GM19023 (cell line): ENCODE measurements around the gene NEDD1.

Experiments
- ATAC-seq: cut with Tn5 transposase; IDR thresholded peaks from one replicate; pipeline ENCODE4 v1.9.1; 2021; ENCODE audit warnings: mild to moderate bottlenecking, moderate library complexity; ENCODE audit not compliant: unreplicated experiment

NEDD1 gene, protein sequence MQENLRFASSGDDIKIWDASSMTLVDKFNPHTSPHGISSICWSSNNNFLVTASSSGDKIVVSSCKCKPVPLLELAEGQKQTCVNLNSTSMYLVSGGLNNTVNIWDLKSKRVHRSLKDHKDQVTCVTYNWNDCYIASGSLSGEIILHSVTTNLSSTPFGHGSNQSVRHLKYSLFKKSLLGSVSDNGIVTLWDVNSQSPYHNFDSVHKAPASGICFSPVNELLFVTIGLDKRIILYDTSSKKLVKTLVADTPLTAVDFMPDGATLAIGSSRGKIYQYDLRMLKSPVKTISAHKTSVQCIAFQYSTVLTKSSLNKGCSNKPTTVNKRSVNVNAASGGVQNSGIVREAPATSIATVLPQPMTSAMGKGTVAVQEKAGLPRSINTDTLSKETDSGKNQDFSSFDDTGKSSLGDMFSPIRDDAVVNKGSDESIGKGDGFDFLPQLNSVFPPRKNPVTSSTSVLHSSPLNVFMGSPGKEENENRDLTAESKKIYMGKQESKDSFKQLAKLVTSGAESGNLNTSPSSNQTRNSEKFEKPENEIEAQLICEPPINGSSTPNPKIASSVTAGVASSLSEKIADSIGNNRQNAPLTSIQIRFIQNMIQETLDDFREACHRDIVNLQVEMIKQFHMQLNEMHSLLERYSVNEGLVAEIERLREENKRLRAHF

DNA sequence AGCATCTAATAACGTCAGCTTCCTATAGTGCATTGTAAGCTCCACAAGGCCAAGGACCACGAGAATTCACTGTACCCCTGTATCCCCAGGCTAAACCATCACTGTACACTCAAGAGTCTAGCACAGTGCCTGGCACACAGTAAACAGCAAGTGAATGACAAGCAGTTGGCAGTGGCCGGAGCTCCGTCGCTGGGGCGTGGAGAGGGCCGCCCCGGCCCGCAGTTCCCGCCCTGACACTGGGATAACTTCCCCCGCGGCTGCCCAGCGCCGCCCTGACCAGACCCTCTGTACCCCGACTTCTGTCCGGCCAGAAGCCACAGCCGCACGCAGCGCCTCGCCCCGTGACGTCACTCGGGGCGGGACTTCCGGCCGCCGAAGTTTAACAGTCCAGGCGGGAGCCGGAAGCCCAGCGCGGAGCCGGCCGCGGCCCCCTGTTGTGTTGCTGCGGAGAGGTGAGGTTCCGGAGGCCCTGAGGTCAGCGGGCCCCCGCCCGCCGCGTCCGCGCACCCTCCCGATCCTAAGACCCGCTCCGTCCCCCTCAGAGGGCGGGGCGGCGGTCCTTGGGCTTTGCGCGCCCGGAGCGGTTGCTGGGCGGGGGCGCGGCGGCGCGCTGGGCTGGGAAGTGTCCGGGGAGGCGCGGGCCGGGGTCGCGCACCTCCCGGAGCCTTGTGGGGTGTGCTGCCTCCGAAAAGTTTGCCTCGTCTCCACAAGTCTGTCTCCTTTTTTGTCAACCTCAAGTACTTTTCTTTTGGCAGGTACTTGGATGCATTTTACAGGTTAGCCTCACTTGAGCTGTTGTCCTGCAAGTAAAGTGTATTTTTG, at the start of gene NEDD1:
Gene NEDD1 (plus strand): TSS at position 409 of the 822 bp plus-strand sequence. CDS start 2,503 bp downstream, outside the sequence.
- peak; percentile 97 for ATAC-seq

DNA sequence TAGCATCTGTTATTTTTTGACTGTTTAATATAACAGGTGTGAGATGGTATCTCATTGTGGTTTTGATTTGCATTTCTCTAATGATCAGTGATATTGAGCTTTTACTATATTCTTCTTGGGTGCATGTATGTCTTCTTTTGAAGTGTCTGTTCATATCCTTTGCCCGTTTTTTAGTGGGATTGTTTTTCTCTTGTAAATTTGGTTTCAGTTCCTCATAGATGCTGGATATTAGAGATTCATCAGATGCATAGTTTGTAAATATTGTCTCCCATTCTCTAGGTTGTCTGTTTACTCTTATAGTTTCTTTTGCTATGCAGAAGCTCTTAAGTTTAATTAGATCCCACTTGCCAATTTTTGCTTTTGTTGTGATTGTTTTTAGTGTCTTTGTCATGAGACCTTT, 48.9 kb upstream of the NEDD1 start:
- no peak for ATAC-seq

DNA sequence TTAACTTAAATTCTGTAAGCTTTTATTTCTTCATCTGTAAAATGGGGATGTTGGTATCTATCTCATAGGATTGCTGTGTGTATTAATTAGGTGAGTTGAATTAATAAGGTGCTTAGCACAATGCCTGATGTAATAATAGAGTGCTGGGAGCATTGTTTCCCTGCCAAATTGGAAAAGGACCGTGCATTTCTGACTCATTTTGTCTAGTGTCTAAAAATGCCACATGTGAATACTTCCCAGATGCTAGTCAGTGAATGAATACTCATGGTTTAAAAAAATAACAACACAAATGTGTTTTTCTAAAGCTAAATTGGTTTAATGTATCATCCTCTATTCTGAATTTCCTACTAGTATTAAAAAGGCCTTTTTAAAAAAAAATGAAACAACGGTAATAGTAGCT, 45.4 kb upstream of the NEDD1 start:
- no peak for ATAC-seq

DNA sequence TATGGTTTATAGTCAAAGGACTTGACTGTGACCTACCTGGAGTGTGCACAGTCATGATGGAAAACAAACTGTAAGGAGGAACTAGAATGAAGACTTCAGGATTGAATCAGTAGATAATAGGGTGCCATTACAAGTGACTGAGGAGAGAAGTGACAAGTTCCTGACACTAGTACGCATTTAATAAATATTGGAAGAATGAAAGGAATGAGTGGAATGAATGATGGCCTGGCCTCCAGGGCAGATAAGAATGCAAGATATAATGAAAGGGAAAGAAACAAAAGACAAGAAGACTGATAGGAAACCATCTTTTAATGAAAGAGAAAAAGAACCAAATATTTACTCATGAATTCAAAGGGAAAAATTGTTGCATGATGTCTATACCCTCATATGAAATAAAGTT, 44.7 kb upstream of the NEDD1 start:
- ATAC-seq: no peak

DNA sequence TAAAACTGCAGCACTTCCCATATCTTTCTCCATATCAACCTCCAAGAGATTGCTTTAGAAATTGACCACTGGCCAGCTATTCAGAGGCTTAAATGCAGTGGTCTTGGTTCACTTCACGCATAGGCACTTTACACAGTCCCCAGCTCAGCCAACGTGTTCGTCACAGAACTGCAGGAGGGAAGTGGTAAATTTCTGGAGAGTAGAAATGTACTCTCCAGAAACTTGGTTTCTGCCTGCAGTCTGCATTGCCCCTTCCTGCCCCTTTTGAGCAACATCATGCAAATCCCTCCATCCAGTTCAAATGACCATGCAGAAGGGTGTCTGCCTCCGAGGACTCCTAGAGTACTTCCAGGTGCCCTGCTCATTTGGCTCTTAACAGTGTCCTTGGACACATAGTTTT, 42.7 kb upstream of the NEDD1 start:
- no peak for ATAC-seq

DNA sequence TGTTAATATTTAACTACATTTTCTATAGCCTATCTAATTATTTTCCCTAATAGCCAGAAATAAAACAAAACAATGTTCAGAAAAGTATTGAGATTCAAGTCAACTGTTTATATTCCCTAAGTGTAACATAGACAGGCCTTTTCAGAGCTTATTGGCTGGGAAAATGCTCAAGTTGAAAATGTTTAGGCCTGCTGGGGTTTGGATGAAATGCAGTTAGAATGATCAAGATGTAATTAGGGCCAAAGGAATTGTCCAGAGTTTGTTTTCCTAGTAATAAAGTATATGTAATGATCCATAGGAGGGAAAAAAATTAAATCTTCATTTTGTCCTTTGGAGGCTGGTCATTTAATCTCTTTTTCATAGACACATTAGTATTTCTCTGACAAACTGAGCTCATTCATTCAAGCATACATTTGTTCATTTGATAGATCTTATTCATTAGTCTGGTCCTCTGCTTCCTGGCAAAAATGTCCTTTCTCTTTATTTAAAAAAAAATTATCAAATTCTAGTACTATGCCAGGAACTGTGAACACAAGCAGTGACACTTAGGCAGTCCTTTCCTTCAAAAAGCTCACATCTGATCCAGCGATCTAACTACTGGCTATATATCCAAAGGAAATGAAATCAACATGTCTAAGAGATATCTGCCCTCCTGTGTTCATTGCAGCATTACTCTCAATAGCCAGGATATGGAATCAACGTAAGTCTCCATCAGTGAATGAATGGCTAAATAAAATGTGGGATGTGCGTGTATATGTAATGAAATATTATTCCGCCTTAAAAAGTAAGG, 40.1 kb upstream of the NEDD1 start:
- ATAC-seq: no peak

DNA sequence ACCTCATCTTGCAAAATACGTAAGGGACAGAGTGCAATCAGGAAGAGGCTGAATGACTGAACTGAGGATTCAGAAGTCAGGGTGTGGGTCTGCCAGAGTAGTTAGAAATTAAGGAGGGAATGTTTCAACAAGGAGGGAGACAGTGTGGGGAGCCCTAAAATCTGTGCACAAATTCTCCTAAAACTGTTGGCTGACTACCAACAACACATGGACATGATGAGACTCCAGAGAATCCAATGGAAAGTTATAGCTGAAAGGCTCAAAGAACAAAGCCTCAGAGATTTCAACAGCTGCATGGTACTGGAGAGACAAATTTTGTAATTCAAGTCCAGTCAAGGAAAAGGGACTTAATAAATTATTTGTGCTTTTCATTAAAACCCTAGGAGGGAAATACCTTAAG, 36.1 kb upstream of the NEDD1 start:
- ATAC-seq: no peak

DNA sequence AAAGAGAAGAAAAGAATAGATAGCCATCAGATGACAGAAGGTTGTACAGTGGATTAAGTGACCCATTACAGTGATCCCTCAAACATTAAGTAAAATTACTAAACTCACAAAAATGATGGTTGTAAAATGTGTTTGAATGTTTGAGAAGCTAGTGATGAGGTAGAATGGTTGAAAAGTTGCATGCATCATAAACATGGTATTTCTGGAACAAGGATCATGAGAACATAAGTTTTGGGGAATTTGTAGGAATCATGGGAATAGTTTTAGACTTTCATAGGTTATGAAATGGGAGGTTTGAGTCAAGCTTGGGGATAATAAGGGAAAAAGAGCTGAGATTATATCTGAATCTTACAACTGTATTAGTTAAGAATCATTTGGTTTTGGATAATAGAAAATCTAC, 34.1 kb upstream of the NEDD1 start:
- ATAC-seq: no peak

DNA sequence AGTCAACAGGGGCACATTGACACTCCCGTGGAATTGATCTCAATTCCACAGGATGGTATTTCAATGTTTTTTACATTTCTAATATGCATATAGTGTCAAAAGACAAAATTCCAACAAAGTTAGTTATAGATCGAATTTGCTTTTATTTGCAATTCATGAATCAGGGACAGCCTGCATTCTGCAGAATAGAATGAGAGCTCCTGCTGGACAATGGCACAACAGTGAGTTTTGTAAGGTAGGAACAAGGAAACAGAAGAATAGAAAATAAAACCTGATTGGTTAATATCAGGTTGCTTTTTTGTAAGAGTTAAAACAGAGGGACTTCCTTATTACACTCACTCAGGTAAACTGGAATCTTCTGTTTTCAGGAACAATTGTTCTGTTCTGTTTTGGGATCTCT, 32.8 kb upstream of the NEDD1 start:
- no peak for ATAC-seq

DNA sequence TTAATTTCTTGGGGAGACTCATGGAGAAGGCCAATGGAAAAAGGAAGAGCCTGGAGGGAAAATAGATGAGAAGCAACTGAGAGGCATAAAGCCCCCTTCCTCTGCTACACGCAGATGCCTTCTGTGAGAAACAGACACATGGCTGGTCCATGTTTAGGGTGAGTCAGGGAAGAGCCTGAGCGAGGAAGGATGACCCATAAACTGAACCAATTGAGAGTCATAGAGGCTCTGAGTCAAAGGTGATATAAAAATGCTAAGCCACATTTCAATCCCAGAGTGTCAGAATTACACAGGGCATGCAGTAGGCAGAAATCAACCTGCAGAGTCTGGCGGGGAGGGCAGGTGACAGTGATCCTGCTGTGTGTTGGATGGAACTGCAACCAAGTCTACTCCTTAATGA, 30.1 kb upstream of the NEDD1 start:
- ATAC-seq: no peak

DNA sequence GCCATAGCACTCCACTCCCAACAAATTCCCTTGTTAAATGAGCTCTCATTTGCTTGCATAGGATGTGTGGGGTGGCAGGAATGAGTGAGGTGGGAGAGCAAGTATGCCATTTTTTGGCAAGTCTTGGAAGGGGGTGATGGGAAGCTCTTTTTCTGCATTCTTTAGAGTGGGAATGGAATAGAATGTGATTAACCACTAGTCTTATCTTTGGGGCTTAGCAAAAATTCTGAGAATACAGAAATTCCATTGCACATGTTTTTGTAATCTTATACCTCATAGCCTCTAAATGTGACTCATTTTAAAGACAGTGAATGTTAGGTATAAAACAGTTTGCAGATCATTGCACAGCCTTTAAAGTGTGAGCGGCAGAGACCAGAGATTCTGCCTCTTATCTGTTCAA, 28.4 kb upstream of the NEDD1 start:
- no peak for ATAC-seq

DNA sequence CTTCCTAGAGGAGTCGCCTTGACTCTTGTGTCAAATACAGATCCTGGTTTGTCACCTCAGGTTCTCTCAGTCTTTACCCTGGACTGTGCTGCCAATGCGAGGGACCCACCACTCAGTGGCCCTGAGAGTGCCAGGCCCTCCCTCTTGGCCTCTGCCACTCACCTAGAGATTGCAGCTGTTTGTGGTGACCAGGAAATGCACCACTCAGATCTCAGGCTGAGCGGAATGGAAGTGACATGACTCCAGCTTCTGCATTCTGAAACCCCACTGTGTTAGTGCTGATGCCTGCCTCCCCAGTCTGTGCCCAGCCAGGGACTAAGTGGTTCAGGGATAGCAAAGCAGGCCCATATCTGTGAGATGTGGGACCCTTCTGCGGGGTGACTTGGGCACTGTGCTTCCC, 27.8 kb upstream of the NEDD1 start:
- ATAC-seq: no peak

DNA sequence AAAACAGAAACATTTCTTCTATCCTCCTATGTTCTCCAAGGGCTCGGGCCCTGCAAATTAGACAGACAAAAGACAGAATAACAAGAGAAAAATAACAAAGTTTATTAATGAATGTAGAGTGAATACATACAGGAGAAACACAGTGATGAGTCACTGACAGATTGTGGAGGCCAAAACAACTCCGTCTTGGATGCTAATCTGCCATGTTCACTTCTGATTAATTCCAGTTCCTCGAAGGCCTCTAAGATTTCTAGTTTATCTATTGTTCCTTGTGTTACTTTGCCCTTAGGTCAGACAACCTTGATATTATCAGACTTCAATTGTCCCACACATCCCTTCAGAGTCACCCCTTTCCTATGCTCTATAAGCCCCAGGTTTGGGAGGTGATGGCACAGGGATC, 26.8 kb upstream of the NEDD1 start:
- no peak for ATAC-seq

DNA sequence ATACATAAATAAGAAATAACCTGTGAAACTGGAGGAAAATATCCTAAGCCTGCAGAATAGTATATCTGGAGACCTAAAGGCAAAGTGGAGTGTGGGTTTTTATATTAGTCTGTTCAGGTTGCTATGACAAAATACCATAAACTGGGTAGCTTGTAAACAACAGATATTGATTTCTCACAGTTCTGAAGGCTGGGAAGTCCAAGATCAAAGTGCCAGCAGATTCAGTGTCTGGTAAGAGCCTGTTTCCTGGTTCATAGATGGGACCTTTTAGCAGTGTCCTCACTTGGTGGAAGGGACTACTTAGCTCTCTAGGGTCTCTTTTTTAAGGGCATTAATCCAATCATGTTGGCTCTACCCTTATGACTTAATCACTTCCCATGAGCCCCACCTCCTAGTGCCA, 25.4 kb upstream of the NEDD1 start:
- no peak for ATAC-seq

DNA sequence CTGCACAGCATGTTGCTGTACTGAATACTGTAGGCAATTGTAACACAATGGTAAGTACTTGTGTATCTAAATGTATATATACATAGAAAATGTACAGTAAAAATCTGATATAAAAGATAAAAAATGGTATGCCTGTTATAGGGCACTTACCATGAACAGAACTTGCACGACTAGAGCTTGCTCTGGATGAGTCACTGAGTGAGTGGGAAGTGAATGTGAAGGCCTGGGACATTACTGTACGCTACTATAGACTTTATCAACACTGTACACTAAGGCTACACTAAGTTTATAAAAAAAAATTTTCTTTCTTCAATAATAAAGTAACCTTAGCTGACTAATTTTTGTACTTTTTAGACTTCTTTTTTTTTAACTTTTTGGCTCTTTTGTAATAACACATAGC, 24.2 kb upstream of the NEDD1 start:
- no peak for ATAC-seq

DNA sequence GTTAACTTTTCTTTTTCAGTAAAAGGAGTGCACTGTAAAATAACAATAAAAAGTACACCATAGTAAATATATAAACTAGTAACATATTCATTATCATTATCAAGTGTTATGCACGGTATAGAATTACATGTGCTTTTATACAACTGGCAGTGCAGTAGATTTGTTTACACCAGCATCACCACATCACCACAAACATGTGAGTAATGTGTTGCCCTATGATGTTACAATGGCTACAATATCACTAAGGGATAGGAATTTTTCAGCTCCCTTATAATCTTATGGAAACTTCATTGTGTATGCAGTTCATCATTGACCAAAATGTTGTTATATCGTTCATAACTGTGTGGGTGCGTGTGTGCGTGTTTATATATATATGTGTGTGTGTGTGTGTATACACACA, 23.5 kb upstream of the NEDD1 start:
- ATAC-seq: no peak

DNA sequence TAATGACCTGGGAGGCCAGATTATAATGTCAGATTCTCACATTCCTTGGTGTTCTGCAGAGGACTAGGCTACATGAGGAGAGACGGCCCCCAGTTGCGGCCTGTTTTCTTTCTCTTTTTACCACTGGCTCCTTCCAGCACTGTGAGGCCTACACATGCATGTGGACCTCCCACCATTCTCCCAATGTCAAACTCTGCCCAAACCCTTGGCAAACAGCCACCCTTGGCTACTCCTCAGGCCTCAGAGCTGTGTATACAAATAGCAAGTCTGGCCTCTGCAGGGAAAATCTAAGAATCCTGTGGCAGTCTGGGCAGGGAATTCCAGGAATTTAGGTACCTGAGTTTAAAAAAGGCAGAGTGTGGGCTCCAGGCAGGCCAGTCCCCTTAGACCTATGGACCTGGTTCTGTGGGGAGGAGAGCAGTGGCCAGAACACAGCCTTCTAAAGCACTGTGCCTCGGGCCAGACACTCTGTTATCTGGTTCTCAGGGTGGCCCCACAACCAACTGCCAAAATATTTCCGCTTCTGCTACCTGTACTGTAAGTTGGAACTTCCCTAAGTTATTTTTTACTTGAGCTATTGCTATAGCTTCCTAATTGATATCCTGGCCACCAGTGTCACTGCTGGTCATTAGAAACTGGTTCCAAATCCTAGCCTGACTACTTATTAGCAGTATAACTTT, 19.9 kb upstream of the NEDD1 start:
- ATAC-seq: no peak

DNA sequence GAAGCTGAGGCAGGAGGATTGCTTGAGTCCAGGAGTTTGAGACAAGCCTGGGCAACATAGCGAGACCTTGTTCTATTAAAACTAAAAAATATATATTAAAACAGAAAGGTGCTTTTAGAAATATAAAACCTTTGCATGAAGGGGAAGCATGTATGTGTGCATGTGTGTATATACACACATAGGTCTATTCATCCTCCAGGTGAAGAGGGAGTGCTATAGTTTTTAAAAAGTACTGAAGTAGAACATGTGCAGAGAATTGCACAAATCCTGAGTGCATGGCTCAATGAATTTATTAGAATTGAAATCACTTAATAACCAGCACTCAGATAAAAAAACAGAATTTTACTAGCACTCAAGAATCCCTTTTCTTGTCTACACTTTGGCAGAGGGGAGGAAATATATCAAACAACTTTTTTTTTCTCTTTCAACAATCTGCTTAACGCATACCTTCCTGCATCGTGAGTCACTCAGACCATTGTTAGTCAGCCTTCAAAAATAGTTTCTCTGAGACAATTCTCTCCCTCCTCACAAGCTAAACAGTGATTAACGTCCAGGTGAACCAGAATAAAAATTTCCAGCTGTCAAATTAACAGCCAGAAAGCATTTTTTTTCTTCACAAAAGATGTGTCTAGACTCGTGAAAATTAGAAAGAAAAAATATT, 17.7 kb upstream of the NEDD1 start:
- ATAC-seq: no peak

DNA sequence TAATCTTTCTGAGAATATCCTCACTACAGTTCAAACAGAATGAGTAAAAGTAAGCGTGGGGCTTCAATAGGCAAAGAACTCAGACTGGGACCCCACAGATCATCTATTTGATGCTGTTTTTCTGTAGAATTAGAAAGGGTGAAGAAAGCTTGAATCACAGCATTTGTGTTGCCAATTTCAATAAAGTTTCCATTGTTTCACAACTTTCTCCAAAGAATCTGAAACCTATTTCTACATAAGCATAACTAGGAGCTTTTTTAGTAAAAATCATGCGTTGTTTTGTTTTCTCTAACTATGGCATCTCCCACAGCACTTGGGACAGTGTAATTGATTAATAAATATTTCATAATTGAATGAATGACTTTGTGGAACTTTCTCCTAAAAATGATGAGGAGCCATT, 16.7 kb upstream of the NEDD1 start:
- ATAC-seq: no peak

DNA sequence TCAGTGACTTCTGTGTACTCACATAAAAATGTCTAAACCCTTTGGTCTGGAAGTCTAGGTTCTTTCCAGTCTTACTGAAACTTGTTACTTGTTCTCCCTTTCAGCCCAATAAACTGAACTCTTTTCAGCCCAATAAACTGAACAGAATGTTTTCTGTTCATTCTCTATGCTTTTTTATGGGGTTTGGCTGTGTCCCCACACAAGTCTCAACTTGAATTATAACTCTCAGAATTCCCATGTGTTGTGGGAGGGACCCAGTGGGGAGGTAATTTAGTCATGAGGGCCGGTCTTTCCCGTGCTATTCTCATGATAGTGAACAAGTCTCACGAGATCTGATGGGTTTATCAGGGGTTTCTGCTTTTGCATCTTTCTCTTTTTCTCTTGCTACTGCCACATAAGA, 15.0 kb upstream of the NEDD1 start:
- ATAC-seq: no peak
